ENCODE measurements around the gene ERCC3. TPM values are rescaled to one million over a fixed set of nuclear protein-coding genes. Genes with fewer than 3 reads are reported as not detected.

Gene ERCC3
- total RNA-seq, 1 experiment from 2014 or later: 52.7 TPM

GRCh38 chr2:127309468-127309867 is 15.5 kb upstream of the ERCC3 start:
- intact Hi-C loops (cut with micrococcal nuclease): no loop called here
- Histone ChIP-seq H3K9me2 (ENCODE audit: insufficient read depth) (no peaks in the 10 kb centered on the region), H3K9ac (ENCODE audit: low read length) (no peak overlapping the region), H3K27ac (ENCODE audit: low read depth, low read length) (no peak overlapping the region), H3K4me1 (ENCODE audit: control insufficient read depth in 1 of 2, insufficient read depth in 2 of 2, low read length in 2 of 2) (no peaks in the 10 kb centered on the region), H3K79me2 (ENCODE audit: insufficient read depth, low read length) (no peaks in the 10 kb centered on the region), H3K9me3 (ENCODE audit: control insufficient read depth in 1 of 2, insufficient read depth in 1 of 2, low read depth in 1 of 2, low read length in 2 of 2) (no peaks in the 10 kb centered on the region), H3K4me3 (replicated peaks in 1 of 2; ENCODE audit: low read depth in 1 of 2, low read length in 2 of 2) (no peak overlapping the region), H3K27me3 (ENCODE audit: insufficient read depth, low read length) (no peaks in the 10 kb centered on the region), H3K36me3 (ENCODE audit: control insufficient read depth in 1 of 2, insufficient read depth in 2 of 2, low read length in 2 of 2) (peaks cover 9 to 13% of the 10 kb centered on the region in 2 experiments; a peak in 2 of 4 replicates), H4K20me1 (ENCODE audit: insufficient read depth) (no peaks in the 10 kb centered on the region), H2AFZ (ENCODE audit: low read depth, low read length, poor library complexity, severe bottlenecking) (no peak overlapping the region), H3K4me2 (ENCODE audit: low read length) (no peak overlapping the region)
- CTCF ChIA-PET: no interaction called here
- no TSS peak for BruUV-seq (replicated peaks)
- RAD21 ChIA-PET (ENCODE audit: low non-redundant PET in 1 of 2, low total read pairs in 2 of 2, uncharacterized antibody in 2 of 2, unreplicated experiment in 2 of 2): no interaction called here
- DNase-seq (ENCODE audit: low read depth, low spot score) (no peak), ATAC-seq (no peak)
- POLR2A ChIA-PET: no interaction called here
- no peak for TF ChIP-seq ZFX (IDR thresholded peaks at IDR 0.05)
- TF ChIP-seq ELF1 (IDR thresholded peaks at IDR 0.05; ENCODE audit: borderline replicate concordance, low read depth): no peak
- TF ChIP-seq FOSL1 (IDR thresholded peaks at IDR 0.05; ENCODE audit: low read depth): no peak
- TF ChIP-seq ZNF274 (IDR thresholded peaks at IDR 0.05; ENCODE audit: low read depth, low read length): no peak
- TF ChIP-seq RAD21 (IDR thresholded peaks at IDR 0.05; ENCODE audit: low read depth): no peak
- TF ChIP-seq ATF3 (IDR thresholded peaks at IDR 0.05): no peak
- TF ChIP-seq, protein P1, sequence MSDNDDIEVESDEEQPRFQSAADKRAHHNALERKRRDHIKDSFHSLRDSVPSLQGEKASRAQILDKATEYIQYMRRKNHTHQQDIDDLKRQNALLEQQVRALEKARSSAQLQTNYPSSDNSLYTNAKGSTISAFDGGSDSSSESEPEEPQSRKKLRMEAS (IDR thresholded peaks at IDR 0.05): no peak
- TF ChIP-seq POLR2AphosphoS5 (IDR thresholded peaks at IDR 0.05; ENCODE audit: low read depth, low read length): no peak
- no peak for TF ChIP-seq ZBTB33 (IDR thresholded peaks at IDR 0.05; ENCODE audit: extremely low read depth, insufficient replicate concordance, low read length)
- TF ChIP-seq CEBPB (IDR thresholded peaks at IDR 0.05; ENCODE audit: low read depth): no peak
- TF ChIP-seq EZH2 (IDR thresholded peaks at IDR 0.05): no peak
